Stimulated activated CD4-positive, alpha-beta T cell treated with anti-CD3 and anti-CD28 coated beads, Interleukin-2, amount 100 ng/mL, for 4 hours (primary cell): ENCODE measurements around the gene CACNA1E.

Experiments used
- DNase-seq: peaks from one replicate; pipeline ENCODE4 v3.0.0-alpha.2; 2020; ENCODE audit warnings: low read depth

CACNA1E gene

DNA sequence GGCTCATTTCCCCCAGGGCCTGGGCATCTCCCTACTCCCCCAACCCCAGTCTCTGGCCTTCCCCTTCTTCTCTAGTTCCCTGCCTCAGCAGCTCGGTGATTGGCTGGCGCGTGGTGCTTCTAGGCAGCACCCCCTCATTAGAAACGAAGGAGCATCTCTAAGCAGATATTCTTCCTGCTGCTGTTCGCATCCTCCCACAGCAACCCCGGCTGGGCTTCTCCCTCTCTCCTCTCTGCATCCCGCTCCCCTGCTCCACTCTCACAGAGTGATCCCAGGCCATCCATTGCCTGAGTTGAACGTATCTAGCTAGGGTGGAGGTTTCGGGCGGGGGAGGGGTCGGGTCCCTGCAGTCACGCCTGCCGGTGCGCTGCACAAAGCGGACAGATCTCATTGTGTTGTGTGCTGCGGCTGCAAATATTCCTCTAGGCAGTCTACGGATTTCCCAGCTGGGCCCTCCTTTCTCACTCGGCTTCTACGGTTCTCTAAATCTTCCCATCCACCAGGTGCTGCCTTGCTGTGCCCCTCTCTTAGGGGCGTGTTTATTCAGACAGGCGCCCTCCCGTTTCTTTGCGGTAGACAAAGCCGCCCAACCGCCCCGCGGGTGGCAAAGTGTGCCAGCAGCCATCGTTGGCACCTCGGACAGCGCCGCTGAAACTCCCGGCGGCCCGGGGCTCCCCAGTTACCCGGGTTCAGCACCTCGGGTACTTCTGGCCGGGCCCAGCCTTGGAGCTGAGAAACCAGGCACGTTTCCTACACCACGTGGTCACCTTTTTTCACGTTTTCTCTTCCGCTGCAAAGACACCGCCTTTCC is 2.2 kb downstream of the CACNA1E start:
- no peak for DNase-seq

DNA sequence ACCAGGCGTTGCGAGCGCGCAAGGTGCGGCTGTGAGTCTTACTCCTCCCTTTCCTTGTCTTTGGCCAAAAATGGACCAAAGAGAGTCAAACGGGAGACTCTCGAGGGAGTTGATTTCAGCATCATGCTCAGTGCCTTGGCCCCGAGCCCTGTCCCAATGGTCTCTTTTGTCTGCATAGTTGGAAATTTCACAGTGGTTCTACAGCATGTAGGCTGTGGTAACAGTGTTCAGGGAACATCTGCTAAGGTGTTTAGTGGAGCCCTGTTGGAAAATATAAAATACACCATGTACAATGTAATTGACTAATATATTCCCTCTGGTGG is 2.7 kb downstream of the CACNA1E start:
- no peak for DNase-seq

DNA sequence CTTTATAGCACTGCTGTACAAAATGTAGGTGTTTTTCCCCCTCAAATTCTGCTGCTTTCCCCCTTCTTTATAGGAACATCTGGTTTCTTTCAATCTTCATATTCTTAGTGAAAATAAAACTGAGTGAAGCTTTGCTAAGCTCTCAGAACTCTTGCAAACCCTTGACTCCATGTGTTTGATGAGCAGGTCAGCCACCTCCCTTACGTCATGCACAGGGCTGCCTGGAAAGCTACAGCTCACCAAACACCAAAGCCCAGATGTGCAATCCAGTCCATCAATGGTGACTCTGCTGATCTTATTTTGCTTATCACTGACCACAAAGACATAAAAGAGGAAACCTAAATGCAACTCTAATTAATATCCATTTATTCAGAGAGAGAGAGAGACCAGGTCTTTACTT is 5.5 kb downstream of the CACNA1E start:
- no peak for DNase-seq

DNA sequence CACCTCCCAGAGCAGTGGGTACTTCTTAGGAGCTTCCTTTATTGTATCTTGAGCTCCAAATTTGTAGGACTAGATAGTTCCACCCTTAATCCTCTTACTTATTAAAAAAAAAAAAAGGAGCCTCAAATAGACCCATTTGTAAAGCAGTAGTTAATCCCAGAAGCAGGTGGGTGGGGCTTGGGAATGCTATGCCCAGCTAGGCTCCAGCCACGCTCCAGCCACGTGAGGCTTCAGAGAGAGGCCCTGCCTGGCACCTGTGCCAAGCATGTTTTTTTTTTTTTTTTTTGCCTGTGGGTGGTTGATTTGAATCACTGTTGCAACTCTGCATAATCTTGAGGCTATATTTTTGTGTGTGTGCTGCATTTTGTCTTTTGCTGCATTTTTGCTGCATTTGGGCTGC is 7.0 kb downstream of the CACNA1E start:
- no peak for DNase-seq

DNA sequence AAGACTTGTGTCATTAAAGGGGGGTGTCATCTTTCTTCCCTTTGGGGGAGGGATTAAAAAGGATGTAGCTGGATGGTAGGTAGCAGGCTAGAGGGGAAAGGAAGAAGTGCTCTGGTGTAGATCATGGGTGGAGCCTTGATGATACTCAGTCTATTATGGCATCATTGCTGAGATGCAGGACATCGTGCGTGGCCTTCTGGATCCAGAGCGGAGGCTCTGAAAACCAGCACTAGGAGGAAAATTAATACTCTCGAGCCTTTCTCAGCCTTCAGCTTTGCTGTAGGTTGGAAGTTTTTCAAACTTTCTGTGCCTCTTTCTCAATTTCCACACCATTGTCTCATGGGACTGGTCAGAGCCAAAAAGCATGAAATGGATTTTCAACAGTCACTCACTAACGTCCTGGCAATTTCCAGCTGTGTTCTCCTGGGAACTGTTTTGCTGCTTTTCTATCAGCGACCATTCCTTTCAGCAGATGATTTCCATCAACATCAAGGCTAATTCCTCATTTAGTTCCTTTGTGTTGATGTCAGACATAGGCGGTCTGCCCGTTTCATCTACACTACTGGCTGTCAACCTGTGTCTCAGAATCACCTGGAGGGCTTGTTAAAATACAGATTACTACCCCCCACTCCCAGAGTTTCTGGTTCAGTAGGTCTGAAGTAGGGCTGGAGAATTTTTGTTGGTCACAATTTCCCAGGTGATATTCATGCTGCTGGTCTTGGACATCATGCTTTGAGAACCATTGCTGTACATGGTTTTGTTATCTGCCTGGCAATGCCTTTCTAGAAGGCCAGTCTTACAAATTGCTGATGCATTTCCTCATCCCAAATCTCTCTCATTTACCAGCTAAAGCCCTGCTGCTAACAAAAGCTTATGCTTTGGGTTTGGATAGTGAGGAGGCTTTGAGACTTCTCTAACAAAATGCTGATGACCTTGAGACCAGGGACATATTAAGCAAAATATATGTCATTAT is 7.7 kb downstream of the CACNA1E start:
- DNase-seq = no peak

DNA sequence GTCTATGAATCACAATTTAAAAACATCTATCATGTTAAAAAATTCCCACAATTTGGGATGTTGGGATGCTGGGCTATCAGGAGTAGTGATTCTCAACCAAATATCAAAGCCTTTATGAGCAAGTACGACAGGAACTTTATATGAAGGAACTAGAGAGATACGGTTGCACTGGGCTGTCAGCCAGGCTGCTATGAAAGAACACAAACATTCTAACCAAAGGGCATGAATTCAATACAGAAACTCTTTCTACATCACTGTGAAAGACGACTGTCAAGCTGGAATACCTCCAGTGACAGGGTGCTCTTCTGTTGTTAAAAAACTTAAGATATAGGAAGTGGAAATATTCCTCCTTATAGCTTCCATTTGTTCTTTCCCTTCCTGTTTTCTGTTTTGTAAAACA is 9.8 kb downstream of the CACNA1E start:
- no peak for DNase-seq

DNA sequence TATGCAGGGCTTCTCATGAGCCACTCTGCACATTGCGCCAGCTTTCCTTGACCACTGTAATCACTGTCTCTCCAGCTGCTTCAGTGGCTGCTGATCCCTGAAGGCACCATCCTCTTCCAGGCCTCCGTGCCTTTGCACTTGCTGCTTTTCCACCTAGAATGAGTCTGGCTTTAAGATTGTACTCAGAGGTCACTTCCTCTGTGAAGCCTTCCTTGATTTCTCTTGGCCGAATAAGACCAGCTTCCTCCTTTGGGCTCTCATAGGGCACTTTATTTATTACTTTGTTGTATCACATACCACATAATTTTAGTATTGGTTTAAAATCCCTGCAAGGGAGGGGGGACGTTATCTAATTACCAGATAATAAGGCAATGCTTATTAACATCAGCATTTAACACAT is 10.6 kb downstream of the CACNA1E start:
- no peak for DNase-seq

DNA sequence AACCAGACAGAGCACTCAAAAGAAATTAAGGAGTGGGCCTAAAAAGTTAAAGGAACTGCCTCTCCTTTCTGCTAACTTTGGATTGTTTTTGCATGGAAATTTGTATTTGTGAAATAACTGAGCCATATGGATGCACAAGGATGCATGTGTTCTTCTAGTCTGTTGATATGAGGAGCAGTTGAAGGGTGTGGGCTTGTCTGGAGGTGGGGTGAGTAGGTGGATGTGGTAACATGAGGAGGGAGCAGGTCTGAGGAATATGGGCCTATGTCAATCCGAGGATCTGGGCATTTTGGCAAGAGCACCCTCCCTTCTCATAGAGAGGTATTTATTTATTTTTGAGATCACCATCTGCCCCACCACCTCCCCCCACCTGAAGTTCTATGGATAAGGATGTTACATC is 13.4 kb downstream of the CACNA1E start:
- DNase-seq = no peak

DNA sequence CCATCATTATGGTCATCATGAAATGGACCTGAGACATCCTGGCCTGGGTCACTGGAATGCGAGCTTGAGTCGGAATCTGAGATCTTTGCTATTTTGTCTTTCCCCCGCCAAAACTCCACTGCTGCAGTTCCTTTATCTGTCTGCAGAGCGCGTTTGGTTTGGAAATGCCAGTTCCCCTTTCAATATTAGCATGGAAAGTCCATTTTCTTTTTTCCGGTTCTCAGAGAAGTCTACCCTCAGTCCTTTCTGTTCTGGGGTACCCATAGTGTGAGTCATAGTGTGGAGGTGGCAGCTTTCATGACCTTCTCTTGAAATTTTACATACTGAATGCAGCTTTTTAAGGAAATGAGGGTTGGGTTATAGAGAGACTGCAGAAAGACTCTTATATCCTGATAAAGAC is 14.6 kb downstream of the CACNA1E start:
- no peak for DNase-seq

DNA sequence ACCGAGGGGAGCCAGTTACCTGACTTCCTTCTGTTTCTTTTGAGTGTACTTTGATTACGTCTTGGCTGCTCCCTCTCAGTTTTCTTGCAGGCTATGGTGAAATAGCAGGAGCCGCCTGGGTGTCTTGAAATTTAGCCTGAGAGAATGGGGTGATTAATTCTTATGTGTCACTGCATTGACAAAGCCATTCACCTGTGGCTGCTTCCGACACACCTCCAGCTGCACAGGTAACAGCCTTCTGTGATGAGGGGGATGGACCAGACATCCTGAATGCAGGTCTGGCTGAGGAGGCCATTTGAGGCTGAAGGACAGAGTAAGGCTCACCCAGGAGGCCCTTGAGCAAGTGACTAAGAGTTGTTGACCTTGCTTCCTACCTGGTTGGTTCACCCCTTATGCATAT is 16.5 kb downstream of the CACNA1E start:
- DNase-seq = no peak

DNA sequence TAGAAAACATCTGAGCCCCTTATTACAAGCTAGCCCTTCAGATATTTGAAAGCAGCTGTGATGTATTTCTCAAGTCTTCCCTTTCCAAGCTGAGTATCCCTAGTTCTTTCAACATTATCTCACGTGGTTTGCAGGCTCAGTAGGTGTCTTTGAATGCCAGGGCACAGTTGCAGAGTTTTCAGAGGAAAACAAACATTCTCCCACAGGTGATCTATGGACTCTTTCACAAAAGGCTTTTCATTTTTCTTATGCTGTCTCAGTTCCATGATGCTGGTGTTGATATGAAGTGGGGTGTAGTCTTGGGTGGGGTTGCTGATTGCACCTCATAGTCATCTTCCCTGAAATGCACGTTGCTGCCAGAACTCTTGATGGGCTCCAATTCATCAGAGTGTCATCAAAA is 17.3 kb downstream of the CACNA1E start:
- no peak for DNase-seq

DNA sequence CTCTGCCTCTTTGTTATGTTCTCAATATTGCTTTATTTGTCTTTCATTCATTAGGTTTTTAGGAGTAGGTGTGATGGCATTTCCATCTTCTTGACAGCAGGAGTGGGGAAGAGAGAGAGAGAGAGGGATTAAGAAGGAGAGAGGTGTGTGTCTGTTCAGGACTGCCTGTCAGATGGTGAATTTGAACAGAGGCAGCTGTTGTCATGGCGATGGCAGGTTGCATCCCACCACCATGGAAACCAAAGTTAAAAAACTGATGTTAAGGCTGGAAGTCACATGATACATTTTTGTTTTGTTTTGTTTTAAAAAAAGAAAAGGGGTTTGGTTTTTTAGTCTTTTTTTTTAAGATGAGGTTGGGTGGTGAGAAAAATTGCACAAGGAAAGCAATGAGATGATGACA is 18.3 kb downstream of the CACNA1E start:
- DNase-seq = no peak

DNA sequence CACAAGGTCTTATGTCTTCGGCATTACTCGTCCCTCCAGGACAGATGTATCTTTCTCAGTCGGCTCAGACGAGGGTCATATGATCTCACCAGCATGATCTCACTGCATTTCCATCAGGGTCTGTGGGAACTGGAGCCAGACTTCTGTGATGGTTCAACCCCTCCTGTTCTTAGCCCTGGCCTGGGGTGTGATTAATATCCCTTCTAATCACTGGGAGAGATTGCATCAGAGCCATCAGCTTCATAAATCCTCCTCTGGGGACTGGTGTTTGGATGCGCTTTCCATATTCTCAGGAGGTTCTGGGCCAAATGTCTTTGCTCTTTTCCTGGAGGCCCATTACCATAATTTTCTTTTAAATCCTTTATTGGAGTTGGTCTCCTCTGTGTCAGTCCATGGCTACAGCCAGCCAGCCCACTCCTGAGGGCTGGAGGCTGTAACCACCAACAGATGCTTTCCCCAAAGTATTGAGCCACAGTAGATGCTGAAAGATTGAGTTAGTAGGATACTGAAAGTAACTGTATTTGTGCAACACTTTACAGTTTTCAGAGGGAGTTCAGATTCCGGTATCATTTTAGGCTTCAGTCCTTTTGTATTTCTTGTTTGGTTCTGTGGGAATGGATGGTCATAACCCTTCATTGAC is 20.0 kb downstream of the CACNA1E start:
- no peak for DNase-seq

DNA sequence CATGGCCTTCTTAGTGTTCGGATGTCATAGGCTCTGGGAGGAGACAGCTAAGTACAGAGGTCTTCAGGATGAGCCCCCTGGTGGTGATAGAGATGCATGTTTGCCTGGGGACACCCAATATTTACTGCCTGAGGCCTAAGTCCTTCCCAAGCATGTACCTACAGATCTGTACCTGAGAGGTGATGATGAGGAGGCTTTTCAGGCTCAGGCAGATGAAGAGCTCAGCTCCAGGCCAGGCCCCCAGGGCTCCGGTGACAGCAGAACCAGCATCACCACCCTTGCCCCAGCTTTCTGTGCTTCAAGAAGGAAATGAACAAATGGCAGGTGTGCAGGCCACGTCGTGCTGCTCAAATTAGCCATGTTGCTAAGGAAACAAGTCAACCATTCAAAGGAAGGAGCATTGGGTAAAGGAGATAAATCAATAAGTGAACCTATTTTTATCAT is 21.1 kb downstream of the CACNA1E start:
- DNase-seq = no peak

DNA sequence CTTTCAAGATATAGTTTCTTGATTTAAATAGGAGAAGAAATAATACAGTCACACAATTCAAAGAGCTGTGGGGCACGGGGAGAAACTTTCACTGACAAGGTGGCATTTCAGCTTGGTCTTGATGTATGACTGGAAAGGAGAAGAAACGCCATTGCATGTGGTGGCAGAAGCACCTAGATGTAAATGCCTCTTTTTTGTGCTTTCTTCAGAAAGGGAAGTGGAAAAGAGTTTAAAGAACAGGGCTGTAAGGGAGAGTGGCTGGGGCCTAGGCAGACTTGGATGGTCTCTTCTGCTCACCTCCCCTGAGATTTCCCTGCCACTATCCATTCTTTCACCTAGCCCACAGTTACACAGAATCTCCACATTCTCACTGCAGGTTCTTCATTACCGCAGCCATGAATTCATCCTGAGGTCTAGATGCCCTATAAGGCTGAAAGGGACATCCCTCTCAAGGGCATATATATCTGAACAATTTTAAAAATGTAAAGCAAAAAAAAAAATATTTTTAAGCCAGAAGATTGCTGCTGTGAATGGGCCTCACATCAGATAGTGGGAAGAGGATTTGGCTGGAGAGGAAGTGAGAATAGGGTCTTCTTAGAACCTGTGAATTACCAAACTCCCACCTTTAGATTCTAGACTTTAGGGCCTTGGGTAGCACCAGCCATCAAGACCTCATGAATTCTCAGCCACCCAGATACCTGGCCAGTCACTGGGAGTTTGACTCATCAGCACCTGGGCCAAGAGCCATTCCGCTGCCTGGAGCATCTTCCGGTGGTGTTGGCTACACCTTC is 23.4 kb downstream of the CACNA1E start:
- DNase-seq = no peak

DNA sequence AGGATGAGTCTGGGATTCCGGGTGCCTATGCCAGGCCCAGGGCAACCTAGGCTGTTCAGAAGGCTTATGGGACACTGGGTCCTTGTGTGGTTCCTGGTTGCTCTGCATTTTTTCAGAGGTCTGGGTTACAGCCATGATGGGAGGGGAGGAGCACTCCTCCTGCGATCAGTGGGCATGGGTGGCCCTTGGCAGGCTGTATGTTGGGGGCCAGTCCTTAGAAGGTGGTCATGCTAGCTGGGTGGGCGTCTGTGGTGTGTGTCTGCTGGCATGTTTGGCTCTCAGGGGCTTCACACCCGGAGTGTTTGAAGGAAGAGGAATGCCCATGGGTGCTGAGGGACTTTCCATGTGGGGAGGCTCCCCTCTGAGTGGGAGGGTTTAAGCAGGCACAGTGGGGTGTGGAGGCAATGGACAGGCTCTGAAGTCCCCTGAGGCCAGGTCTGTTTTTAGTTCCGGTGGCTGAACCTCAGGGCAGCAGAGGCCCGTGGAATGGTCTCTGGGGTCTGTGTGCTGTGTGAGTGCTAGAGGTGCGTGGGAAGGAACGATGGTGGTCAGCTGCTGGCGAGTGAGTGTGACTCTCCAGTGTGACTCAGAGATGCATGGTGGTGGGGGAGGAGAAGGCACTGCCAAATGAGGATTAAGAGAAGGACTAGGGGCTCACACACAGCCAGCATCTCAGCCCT is 25.3 kb downstream of the CACNA1E start:
- no peak for DNase-seq

DNA sequence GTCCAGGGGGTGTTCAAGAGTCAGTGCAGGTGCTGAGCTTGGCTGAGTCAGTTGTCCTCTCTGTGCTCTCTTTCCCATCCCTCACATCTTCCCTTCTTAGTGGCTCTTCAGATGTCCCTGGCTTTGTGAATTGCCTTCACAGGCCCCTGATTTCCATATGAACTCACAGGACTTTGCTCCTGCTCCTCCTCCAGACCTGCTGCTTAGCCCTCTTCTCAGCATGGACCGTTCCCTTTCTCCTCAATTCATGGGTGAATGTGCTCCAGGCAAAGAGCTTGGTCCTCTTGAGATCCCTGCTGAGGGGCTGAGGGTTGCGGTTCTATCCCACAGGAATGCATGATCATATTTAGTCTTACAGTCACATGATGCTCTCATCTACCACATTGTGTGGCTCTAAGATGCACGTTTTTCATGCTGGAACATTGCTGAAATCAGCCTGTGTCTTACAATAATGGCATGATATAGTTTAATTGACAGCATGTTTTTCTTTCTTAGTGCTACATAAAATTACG is 30.5 kb downstream of the CACNA1E start:
- DNase-seq = no peak

DNA sequence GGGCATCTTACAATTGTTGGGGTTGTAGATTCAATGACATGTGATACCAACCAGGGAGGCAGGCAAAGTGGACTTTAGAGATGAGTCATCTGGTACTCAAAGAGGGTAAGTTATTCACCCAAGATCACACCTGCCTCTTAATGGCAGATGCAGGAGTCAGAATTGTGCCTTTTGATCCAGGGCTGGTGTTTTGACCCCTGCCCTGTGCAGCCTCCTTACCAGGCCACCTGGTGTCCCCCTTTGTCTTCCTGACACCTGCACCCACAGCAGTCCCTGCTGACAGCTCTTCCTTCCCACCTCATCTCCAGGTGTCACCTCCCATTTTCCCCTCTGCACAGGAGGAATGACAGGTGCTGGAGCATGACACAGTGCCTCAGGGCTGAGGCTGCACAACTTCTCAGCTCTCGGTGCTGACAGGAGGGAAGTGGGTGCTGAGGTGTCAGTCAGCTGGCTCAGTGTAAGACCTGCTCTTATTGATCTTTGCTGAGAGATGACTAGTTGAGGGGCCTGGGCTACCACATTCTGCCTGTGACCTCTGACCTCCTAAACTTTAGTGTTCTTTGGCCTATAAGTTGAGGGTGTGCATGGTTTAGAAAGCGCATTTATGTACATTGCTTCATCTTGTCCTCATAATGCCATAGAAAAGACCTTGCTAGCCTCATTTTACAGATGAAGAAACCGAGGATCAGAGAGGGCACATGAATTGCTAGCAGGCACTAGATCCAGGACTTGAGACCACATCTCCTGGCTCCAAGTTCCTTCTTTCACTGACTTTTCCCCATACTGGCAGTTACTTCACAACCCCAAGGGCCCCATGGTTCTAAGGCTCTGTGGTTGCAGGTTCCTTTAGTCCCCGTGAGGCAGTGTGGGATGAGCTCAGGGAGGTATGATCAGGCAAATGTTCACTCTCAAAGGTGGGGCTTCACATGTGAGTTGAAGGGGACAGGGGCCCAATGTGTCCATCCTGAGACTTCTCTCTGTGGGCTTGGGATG is 31.3 kb downstream of the CACNA1E start:
- no peak for DNase-seq

DNA sequence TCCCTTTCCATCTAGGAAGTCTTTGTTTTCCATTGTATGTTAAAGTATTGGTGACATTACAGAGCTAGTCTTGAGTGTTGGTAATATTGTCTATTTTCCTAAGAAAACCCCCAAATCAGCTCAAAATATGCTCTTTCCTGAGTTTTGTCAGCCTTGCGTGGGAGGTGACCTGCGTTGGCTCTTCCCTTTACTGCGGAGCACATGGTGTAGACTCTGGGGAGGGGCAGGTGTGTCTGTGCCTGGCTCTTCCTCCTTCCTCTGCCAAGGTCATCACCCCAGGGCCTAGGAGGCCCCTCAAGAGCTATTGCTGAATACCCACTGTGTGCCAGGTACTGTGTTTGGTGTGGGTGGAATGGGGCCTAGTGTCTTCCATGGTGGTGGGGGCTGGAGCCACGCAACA is 33.4 kb downstream of the CACNA1E start:
- DNase-seq = no peak
